H1 (cell line): Measurements from ENCODE around the gene DGCR8. TPM values are rescaled to one million over a fixed set of nuclear protein-coding genes. Genes with fewer than 3 reads are reported as not detected.

Experiments used
- CTCF ChIA-PET: fragments of 300-600 bp; sonication (Branson Sonifier 250); formaldehyde crosslinking; loops from one replicate; lab custom pipeline; 2021; ENCODE audit not compliant: partially characterized antibody; lab: Charles Lee
- POLR2A ChIA-PET: fragments of 300-600 bp; sonication (Branson Sonifier 250); formaldehyde crosslinking; loops from one replicate; lab custom pipeline; 2021; ENCODE audit warnings: inconsistent platforms; ENCODE audit not compliant: partially characterized antibody; lab: Charles Lee
- DNase-seq, 2 experiments: peaks; one replicate each; pipeline versions ENCODE4 v3.0.0 to v3.0.0-alpha.2; 2010 to 2022; ENCODE audit warnings: low spot score in 2 of 2, low read depth in 1 of 2, mixed read lengths in 1 of 2
- FAIRE-seq: peaks from 2 replicates; lab custom pipeline; 2011; peaks lifted over from hg19 to GRCh38; lab: Jason Lieb, UNC
- H2AFZ ChIP-seq: 2 replicates; pipeline ENCODE4 v1.8.1; 2012; ENCODE audit warnings: low read length, inconsistent platforms
- H2AK5ac ChIP-seq: 2 replicates; pipeline ENCODE4 v1.6.1; 2013; ENCODE audit warnings: low read depth, low read length
- H2BK120ac ChIP-seq: replicated peaks from 2 replicates; pipeline ENCODE3; 2013; ENCODE audit warnings: low read depth, low read length, inconsistent platforms
- H2BK12ac ChIP-seq: 2 replicates; pipeline ENCODE4 v1.6.1; 2013; ENCODE audit warnings: low read depth, low read length
- H2BK15ac ChIP-seq: 2 replicates; pipeline ENCODE4 v1.6.1; 2013; ENCODE audit warnings: low read length
- H2BK20ac ChIP-seq: 2 replicates; pipeline ENCODE4 v1.6.1; 2013; ENCODE audit warnings: low read length
- H2BK5ac ChIP-seq: 2 replicates; pipeline ENCODE4 v1.6.1; 2013; ENCODE audit warnings: low read depth, low read length
- H3K14ac ChIP-seq: 2 replicates; pipeline ENCODE4 v1.6.1; 2013; ENCODE audit warnings: inconsistent platforms; ENCODE audit not compliant: insufficient read length
- H3K18ac ChIP-seq: 2 replicates; pipeline ENCODE4 v1.6.1; 2013; ENCODE audit warnings: low read length; ENCODE audit errors: extremely low read depth
- H3K23ac ChIP-seq: 2 replicates; pipeline ENCODE4 v1.6.1; 2013; ENCODE audit warnings: inconsistent platforms; ENCODE audit not compliant: insufficient read length
- H3K23me2 ChIP-seq: 2 replicates; pipeline ENCODE4 v1.6.1; 2013; ENCODE audit warnings: low read depth, low read length
- H3K27ac ChIP-seq: 2 replicates; pipeline ENCODE4 v1.6.1; 2011; ENCODE audit warnings: low read depth, low read length, inconsistent platforms
- H3K27me3 ChIP-seq, 4 experiments: replicated peaks in 1 of 4; 1 replicate in 1 of 4; 2 replicates in 3 of 4; pipeline versions ENCODE4 v1.6.1 to v1.8.1; 2011 to 2013; ENCODE audit warnings: low read length in 3 of 4, mild to moderate bottlenecking in 3 of 4, inconsistent platforms in 2 of 4, mixed read lengths in 2 of 4, moderate library complexity in 1 of 4; ENCODE audit not compliant: control insufficient read depth in 3 of 4, insufficient read depth in 3 of 4; ENCODE audit errors: extremely low read depth in 1 of 4
- H3K36me3 ChIP-seq, 4 experiments: 2 replicates each; pipeline versions ENCODE4 v1.6.1 to v1.8.1; 2011 to 2013; ENCODE audit warnings: mild to moderate bottlenecking in 4 of 4, low read length in 3 of 4, moderate library complexity in 2 of 4, control low read depth in 1 of 4, inconsistent platforms in 1 of 4; ENCODE audit not compliant: insufficient read depth in 4 of 4, control insufficient read depth in 2 of 4
- H3K4ac ChIP-seq: replicated peaks from 2 replicates; pipeline ENCODE3; 2013; ENCODE audit warnings: low read length, low read depth, mixed read lengths, inconsistent platforms; ENCODE audit not compliant: insufficient read length
- H3K4me1 ChIP-seq, 4 experiments: replicated peaks in 1 of 4; 1 replicate in 1 of 4; 2 replicates in 3 of 4; pipeline versions ENCODE4 v1.6.1 to v1.8.1; 2011 to 2013; ENCODE audit warnings: low read length in 3 of 4, inconsistent platforms in 2 of 4, mixed read lengths in 1 of 4; ENCODE audit not compliant: insufficient read depth in 4 of 4, control insufficient read depth in 3 of 4
- H3K4me2 ChIP-seq, 2 experiments: 2 replicates each; pipeline versions ENCODE4 v1.6.1 to v1.8.1; 2011 to 2013; ENCODE audit warnings: low read depth in 2 of 2, low read length in 2 of 2, control low read depth in 1 of 2, inconsistent platforms in 1 of 2, mild to moderate bottlenecking in 1 of 2; ENCODE audit not compliant: insufficient read depth in 1 of 2
- H3K4me3 ChIP-seq, 4 experiments: fragments of 200-600, 300-600 bp in 1 of 4; sonication (generic), shearing (Covaris generic), sonication (Bioruptor Twin) in 1 of 4; 2 replicates each; pipeline versions ENCODE4 v1.5.1 to v1.8.1; 2011 to 2016; ENCODE audit warnings: low read length in 4 of 4, low read depth in 3 of 4, control low read depth in 2 of 4, inconsistent platforms in 2 of 4, mild to moderate bottlenecking in 2 of 4, mixed read lengths in 1 of 4, moderate library complexity in 1 of 4; ENCODE audit not compliant: insufficient read depth in 2 of 4; ENCODE audit errors: extremely low read depth in 1 of 4
- H3K56ac ChIP-seq: replicated peaks from 2 replicates; pipeline ENCODE3; 2013; ENCODE audit warnings: low read depth, mild to moderate bottlenecking, mixed read lengths, low read length, inconsistent platforms; ENCODE audit not compliant: insufficient read length
- H3K79me1 ChIP-seq: 2 replicates; pipeline ENCODE4 v1.6.1; 2013; ENCODE audit warnings: low read depth, low read length, control low read depth
- H3K79me2 ChIP-seq, 2 experiments: 2 replicates each; pipeline versions ENCODE4 v1.6.1 to v1.8.1; 2012 to 2013; ENCODE audit warnings: low read length in 2 of 2, mild to moderate bottlenecking in 2 of 2, inconsistent platforms in 1 of 2; ENCODE audit not compliant: insufficient read depth in 2 of 2, control insufficient read depth in 1 of 2
- H3K9ac ChIP-seq, 4 experiments: replicated peaks in 1 of 4; 1 replicate in 1 of 4; 2 replicates in 3 of 4; pipeline versions ENCODE4 v1.6.1 to v1.8.1; 2011 to 2013; ENCODE audit warnings: low read depth in 3 of 4, low read length in 3 of 4, control low read depth in 2 of 4, mild to moderate bottlenecking in 2 of 4, moderate library complexity in 2 of 4, inconsistent platforms in 1 of 4; ENCODE audit errors: extremely low read depth in 1 of 4
- H3K9me3 ChIP-seq, 2 experiments: 2 replicates each; pipeline versions ENCODE4 v1.6.1 to v1.8.1; 2012 to 2013; ENCODE audit warnings: mild to moderate bottlenecking in 2 of 2, moderate library complexity in 2 of 2, control low read depth in 1 of 2, inconsistent platforms in 1 of 2, low read depth in 1 of 2, low read length in 1 of 2, mixed read lengths in 1 of 2; ENCODE audit not compliant: insufficient read depth in 2 of 2
- H4K20me1 ChIP-seq, 2 experiments: replicated peaks in 1 of 2; 2 replicates each; pipeline versions ENCODE3 to v1.8.1; 2011 to 2013; ENCODE audit warnings: inconsistent platforms in 2 of 2, low read length in 2 of 2, mild to moderate bottlenecking in 1 of 2; ENCODE audit not compliant: insufficient read depth in 2 of 2, control insufficient read depth in 1 of 2
- H4K5ac ChIP-seq: 2 replicates; pipeline ENCODE4 v1.6.1; 2013; ENCODE audit warnings: low read length, low read depth, mixed read lengths, inconsistent platforms; ENCODE audit not compliant: insufficient read length
- H4K8ac ChIP-seq: 2 replicates; pipeline ENCODE4 v1.8.0; 2013; ENCODE audit warnings: mild to moderate bottlenecking, moderate library complexity, low read length, inconsistent platforms; ENCODE audit not compliant: insufficient read depth; ENCODE audit errors: extremely low read depth
- H4K91ac ChIP-seq: replicated peaks from 2 replicates; pipeline ENCODE3; 2013; ENCODE audit warnings: low read length, mixed read lengths, inconsistent platforms; ENCODE audit not compliant: insufficient read length
- BCL11A ChIP-seq, 2 experiments: IDR thresholded peaks; one replicate each; pipeline ENCODE4 v1.6.1; 2011; ENCODE audit warnings: low read depth in 2 of 2, low read length in 2 of 2, mild to moderate bottlenecking in 2 of 2
- CEBPB ChIP-seq: IDR thresholded peaks from 2 replicates; pipeline ENCODE4 v1.6.1; 2012; ENCODE audit warnings: low read depth, low read length
- CHD2 ChIP-seq: IDR thresholded peaks from 2 replicates; pipeline ENCODE4 v1.6.1; 2012; ENCODE audit warnings: low read length, improper control_type of control experiment
- EGR1 ChIP-seq: IDR thresholded peaks from 2 replicates; pipeline ENCODE4 v1.6.1; 2011; ENCODE audit warnings: low read depth, low read length, borderline replicate concordance
- EP300 ChIP-seq, 2 experiments: IDR thresholded peaks; 1 replicate in 1 of 2; 2 replicates in 1 of 2; pipeline ENCODE4 v1.6.1; 2011 to 2012; ENCODE audit warnings: low read depth in 2 of 2, low read length in 2 of 2, mild to moderate bottlenecking in 2 of 2, borderline replicate concordance in 1 of 2, inconsistent platforms in 1 of 2, moderate library complexity in 1 of 2
- JUND ChIP-seq: IDR thresholded peaks from 2 replicates; pipeline ENCODE4 v1.6.1; 2011; ENCODE audit warnings: mild to moderate bottlenecking, improper control_type of control experiment, low read length
- NANOG ChIP-seq: IDR thresholded peaks from 2 replicates; pipeline ENCODE4 v1.6.1; 2011; ENCODE audit warnings: low read length, low read depth, mild to moderate bottlenecking, inconsistent platforms; ENCODE audit not compliant: insufficient read depth, poor library complexity, severe bottlenecking
- POU5F1 ChIP-seq: IDR thresholded peaks from 2 replicates; pipeline ENCODE4 v1.6.1; 2011; ENCODE audit warnings: low read depth, mild to moderate bottlenecking, low read length, moderate library complexity
- RXRA ChIP-seq: IDR thresholded peaks from 2 replicates; pipeline ENCODE4 v1.6.1; 2011; ENCODE audit warnings: low read depth, mild to moderate bottlenecking, low read length, moderate library complexity; ENCODE audit not compliant: insufficient read depth
- SIRT6 ChIP-seq: IDR thresholded peaks from one replicate; pipeline ENCODE4 v1.7.1; 2012; ENCODE audit warnings: low read length, inconsistent platforms
- SP2 ChIP-seq: IDR thresholded peaks from 2 replicates; pipeline ENCODE4 v1.6.1; 2012; ENCODE audit warnings: mild to moderate bottlenecking, low read length, inconsistent platforms
- SUZ12 ChIP-seq: fragments of 200-600 bp; sonication (generic); IDR thresholded peaks from 2 replicates; pipeline ENCODE4 v1.6.1; 2012; ENCODE audit warnings: mild to moderate bottlenecking, inconsistent platforms, low read length, moderate library complexity, mixed read lengths
- TCF12 ChIP-seq: IDR thresholded peaks from 2 replicates; pipeline ENCODE4 v1.6.1; 2011; ENCODE audit warnings: low read depth, mild to moderate bottlenecking, low read length
- USF2 ChIP-seq: IDR thresholded peaks from 2 replicates; pipeline ENCODE4 v1.6.1; 2011; ENCODE audit warnings: low read length, improper control_type of control experiment
- WGBS, 2 experiments: shearing (Covaris generic) in 1 of 2; methylation state at CpG; one replicate each; pipeline versions ENCODE4 v1.1.6 to v1.1.7; 2013 to 2015; ENCODE audit warnings: low lambda C conversion rate in 2 of 2, mixed read lengths in 2 of 2, inconsistent platforms in 1 of 2, low coverage in 1 of 2, missing lambda C conversion rate in 1 of 2; ENCODE audit not compliant: insufficient replicate concordance in 2 of 2, insufficient coverage in 1 of 2, insufficient read length in 1 of 2; ENCODE audit errors: extremely low coverage in 1 of 2, missing lambda C conversion rate in 1 of 2; 5-methylcytosine and 5-hydroxymethylcytosine counted together
- polyA plus RNA-seq, 7 experiments: library from polyadenylated mRNA; depleted of rRNA in 3 of 7; stranded (reverse) in 5 of 7; unstranded in 2 of 7; fragments of >200 nt in 5 of 7; fragments of 200-250 nt in 2 of 7; gene quantifications; 1 replicate in 5 of 7; 2 replicates in 1 of 7; 4 replicates in 1 of 7; pipeline versions ENCODE4 v1.2.1 to v1.2.3, GENCODE V29; 2011 to 2013; ENCODE audit warnings: missing spikeins in 2 of 7, mixed read lengths in 2 of 7
- total RNA-seq: library from RNA; stranded (reverse); fragmentation: NEBNext Ultra II Directional; extraction: Animal tissue kit (Norgen Biotek cat#: 25700); gene quantifications from 2 replicates; pipeline ENCODE4 v1.2.1, GENCODE V29; 2021

The DGCR8 gene
- total and polyA plus RNA-seq, 2 of the 8 experiments (the other 6 are each of a cell fraction or from before 2014, with no cell fraction given), result 23.7 to 43.7 TPM

GRCh38 chr22:20034143-20034542, 45.9 kb upstream of the DGCR8 start:
- Histone ChIP-seq H3K79me1 (peaks cover 4% of the 10 kb centered on the region), H2AFZ (no peak overlapping the region), H3K36me3 (no peaks in the 10 kb centered on the region), H3K4me1 (no peaks in the 10 kb centered on the region; a peak in 1 of 7 replicates), H4K5ac (no peak overlapping the region), H2BK120ac (no peak overlapping the region), H4K91ac (no peak overlapping the region), H3K4ac (no peak overlapping the region), H3K4me3 (no peak overlapping the region), H4K8ac (no peak overlapping the region), H3K79me2 (no peaks in the 10 kb centered on the region), H4K20me1 (peaks cover 0 to 10% of the 10 kb centered on the region in 2 experiments), H3K4me2 (no peak overlapping the region), H2BK15ac (no peak overlapping the region), H2BK12ac (no peak overlapping the region), H3K23me2 (no peaks in the 10 kb centered on the region), H3K9me3 (no peaks in the 10 kb centered on the region), H3K14ac (no peak overlapping the region), H3K18ac (no peak overlapping the region), H3K27me3 (no peaks in the 10 kb centered on the region), H2AK5ac (no peak overlapping the region), H2BK5ac (no peak overlapping the region), H3K27ac (no peak overlapping the region), H3K9ac (no peak overlapping the region), H2BK20ac (no peak overlapping the region), H3K56ac (no peak overlapping the region), H3K23ac (no peak overlapping the region)
- ChIA-PET CTCF (interaction anchor here (1.0 to 1.9 kb wide), 6 partner anchors 12 to 81 kb away, joined by 3 to 9 read pairs (median 4); partner anchors contain the start of gene TANGO2), POLR2A (interaction anchor here (0.9 to 1.1 kb wide), 3 partner anchors 9 to 66 kb away, joined by 3 to 4 read pairs (median 3); no protein-coding TSS in a partner anchor)
- FAIRE-seq, result no peak
- no peak for DNase-seq
- 70% methylated on average over 5 of the region's 5 CpGs; no CpG with 5 or more reads in 1 of the 2 experiments for WGBS, 2 experiments
- TF ChIP-seq NANOG (no peak), RXRA (no peak), USF2 (no peak), EGR1 (no peak), JUND (no peak), BCL11A (IDR thresholded peaks at IDR 0.05; ENCODE audit: low read depth in 2 of 2, low read length in 2 of 2) (no peak), SUZ12 (no peak), EP300 (IDR thresholded peaks at IDR 0.05; ENCODE audit: borderline replicate concordance in 1 of 2, low read depth in 2 of 2, low read length in 2 of 2) (no peak), TCF12 (no peak), SP2 (no peak), POU5F1 (no peak), SIRT6 (no peak), CHD2 (no peak), CEBPB (no peak)
